Endothelial cell (in vitro differentiated cells): ENCODE data around the gene PLEKHG3. TPM values are rescaled to one million over a fixed set of nuclear protein-coding genes. Genes with fewer than 3 reads are reported as not detected.

Source experiments
- DNase-seq: peaks from one replicate; pipeline ENCODE4 v3.0.0; 2021; ENCODE audit warnings: low spot score
- H3K27ac Mint-ChIP-seq: one replicate; pipeline ENCODE4 v1.8.0; 2021; ENCODE audit warnings: mixed read lengths, inconsistent platforms; ENCODE audit not compliant: unreplicated experiment
- H3K27me3 Mint-ChIP-seq: one replicate; pipeline ENCODE4 v1.8.0; 2021; ENCODE audit warnings: mild to moderate bottlenecking, moderate library complexity, mixed read lengths, inconsistent platforms; ENCODE audit not compliant: unreplicated experiment
- H3K36me3 Mint-ChIP-seq: one replicate; pipeline ENCODE4 v1.8.0; 2021; ENCODE audit warnings: mild to moderate bottlenecking, low read depth, mixed read lengths, inconsistent platforms; ENCODE audit not compliant: unreplicated experiment
- H3K4me1 Mint-ChIP-seq: one replicate; pipeline ENCODE4 v1.8.0; 2021; ENCODE audit warnings: mild to moderate bottlenecking, mixed read lengths, inconsistent platforms; ENCODE audit not compliant: unreplicated experiment
- H3K4me3 Mint-ChIP-seq: one replicate; pipeline ENCODE4 v1.8.0; 2021; ENCODE audit warnings: mild to moderate bottlenecking, mixed read lengths, inconsistent platforms; ENCODE audit not compliant: unreplicated experiment
- H3K9me3 Mint-ChIP-seq: one replicate; pipeline ENCODE4 v1.8.0; 2021; ENCODE audit warnings: mixed read lengths, inconsistent platforms; ENCODE audit not compliant: unreplicated experiment
- total RNA-seq: library from RNA; stranded (reverse); fragmentation: NEBNext Ultra II Directional; extraction: Animal tissue kit (Norgen Biotek cat#: 25700); gene quantifications from one replicate; pipeline ENCODE4 v1.2.1, GENCODE V29; 2021; ENCODE audit not compliant: unreplicated experiment
- TF ChIP-seq, protein P1 (sequence below): fragments of 200-600 bp; sonication (generic); IDR thresholded peaks from one replicate; pipeline ENCODE4 v1.5.0; 2021; ENCODE audit warnings: antibody characterized with exemption; ENCODE audit not compliant: unreplicated experiment

The PLEKHG3 gene
- total RNA-seq, 1 donor from 2014 or later: 31.4 TPM

DNA sequence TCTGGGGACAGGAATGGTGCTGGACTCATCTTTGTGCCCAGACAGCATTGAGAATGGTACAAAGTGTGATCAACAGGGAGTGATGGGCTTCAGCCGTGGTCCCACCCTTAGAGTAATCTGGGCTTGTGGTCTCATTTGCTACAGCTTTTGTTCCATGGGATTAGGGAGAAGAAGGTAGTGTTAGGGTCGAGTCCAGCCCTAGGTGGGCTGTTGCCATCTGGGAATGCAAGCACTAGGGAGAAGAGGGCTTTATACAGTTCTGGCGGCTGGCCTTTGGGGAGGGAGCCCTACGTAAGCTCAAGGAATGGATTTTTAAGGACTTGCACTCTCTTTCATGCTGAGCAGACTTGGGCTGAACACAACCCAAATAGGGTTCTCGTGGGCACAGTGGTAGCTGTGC, 4.9 kb downstream of the PLEKHG3 start:
- Mint-ChIP-seq H3K36me3 (peaks cover 27% of the 10 kb centered on the region), H3K4me1 (peaks cover 46% of the 10 kb centered on the region), H3K27ac (peak overlapping the region; percentile 14), H3K9me3 (peaks cover under 1% of the 10 kb centered on the region), H3K4me3 (no peak overlapping the region), H3K27me3 (peaks cover 5% of the 10 kb centered on the region)
- TF ChIP-seq, protein P1, sequence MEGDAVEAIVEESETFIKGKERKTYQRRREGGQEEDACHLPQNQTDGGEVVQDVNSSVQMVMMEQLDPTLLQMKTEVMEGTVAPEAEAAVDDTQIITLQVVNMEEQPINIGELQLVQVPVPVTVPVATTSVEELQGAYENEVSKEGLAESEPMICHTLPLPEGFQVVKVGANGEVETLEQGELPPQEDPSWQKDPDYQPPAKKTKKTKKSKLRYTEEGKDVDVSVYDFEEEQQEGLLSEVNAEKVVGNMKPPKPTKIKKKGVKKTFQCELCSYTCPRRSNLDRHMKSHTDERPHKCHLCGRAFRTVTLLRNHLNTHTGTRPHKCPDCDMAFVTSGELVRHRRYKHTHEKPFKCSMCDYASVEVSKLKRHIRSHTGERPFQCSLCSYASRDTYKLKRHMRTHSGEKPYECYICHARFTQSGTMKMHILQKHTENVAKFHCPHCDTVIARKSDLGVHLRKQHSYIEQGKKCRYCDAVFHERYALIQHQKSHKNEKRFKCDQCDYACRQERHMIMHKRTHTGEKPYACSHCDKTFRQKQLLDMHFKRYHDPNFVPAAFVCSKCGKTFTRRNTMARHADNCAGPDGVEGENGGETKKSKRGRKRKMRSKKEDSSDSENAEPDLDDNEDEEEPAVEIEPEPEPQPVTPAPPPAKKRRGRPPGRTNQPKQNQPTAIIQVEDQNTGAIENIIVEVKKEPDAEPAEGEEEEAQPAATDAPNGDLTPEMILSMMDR: no peak
- no peak for DNase-seq

DNA sequence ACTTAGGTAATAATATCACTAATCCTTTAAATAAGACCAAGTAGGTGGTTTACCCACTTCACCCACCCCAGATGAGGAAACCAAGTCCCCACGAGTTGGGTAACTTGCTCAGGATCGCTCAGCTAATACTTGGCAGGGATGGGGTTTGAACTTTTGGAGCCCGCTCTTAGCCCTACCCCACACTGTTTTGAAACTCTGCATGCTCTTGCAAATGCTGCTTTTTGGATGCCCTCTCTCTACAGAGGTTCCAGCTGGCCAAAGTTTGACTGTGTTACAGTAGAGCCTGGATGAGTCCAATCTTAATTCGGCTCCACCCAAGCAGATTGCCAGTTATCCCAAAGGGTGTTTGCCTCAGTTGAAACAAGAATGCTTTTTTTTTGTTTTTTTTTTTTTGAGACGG, 6.8 kb downstream of the PLEKHG3 start:
- H3K36me3 Mint-ChIP-seq: peaks cover 23% of the 10 kb centered on the region
- H3K27me3 Mint-ChIP-seq: peaks cover 5% of the 10 kb centered on the region
- peaks cover 44% of the 10 kb centered on the region for H3K4me1 Mint-ChIP-seq
- peaks cover 4% of the 10 kb centered on the region for H3K9me3 Mint-ChIP-seq
- H3K27ac Mint-ChIP-seq: no peak overlapping the region
- H3K4me3 Mint-ChIP-seq: no peak overlapping the region
- DNase-seq: no peak
- TF ChIP-seq, protein P1: no peak

DNA sequence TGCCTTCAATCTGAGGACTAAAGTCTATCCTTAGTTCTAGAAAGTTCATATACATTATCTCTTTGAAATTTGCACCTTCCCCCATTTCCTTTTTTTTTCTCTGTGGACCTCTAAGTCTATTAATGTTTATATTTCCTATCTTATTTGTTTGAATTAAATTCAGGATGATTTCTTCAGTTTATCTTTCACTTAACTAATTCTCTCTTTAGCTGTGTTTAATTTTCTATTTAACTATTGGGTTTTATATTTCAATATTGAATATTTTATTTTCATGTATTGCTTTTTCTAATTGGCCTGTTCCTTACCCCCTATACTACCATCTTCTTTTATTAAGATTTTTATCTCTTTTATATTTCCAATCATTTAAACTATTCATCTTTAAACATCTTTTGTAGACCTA, 9.5 kb downstream of the PLEKHG3 start:
- no peak for DNase-seq
- Mint-ChIP-seq H3K36me3 (peaks cover 19% of the 10 kb centered on the region), H3K4me1 (peaks cover 43% of the 10 kb centered on the region), H3K27me3 (peaks cover 4% of the 10 kb centered on the region), H3K27ac (no peak overlapping the region), H3K4me3 (no peak overlapping the region), H3K9me3 (peaks cover 4% of the 10 kb centered on the region)
- TF ChIP-seq, protein P1: no peak

DNA sequence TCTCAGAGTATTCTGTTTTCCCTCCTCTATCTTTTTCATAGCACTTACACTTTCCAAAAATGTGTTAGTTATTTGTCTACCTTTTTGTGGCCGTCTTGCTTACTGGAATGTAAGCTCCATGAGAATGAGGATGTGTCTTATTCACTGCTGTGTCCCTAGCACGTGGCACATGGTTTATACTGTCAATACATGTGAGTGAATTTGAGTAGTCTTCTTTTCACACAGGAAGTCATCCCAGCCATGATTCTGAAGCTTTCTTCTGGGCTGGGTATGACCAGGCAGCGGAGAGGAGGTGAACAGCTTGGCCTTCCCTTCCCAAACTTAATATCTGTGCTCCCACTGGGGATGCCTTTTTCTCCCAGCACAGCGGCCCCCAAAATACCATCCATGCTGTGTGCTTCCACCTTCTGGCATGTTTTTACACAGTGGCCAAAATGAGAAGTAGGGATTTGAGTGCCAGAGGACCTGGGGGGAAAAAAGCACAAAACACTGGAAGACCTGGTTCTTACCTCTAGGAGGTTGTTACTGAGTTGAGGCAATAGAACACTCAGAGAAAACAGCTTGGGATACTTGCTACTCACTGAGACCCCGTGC, 10.3 kb downstream of the PLEKHG3 start:
- TF ChIP-seq, protein P1: no peak
- no peak for DNase-seq
- Mint-ChIP-seq H3K4me3 (no peak overlapping the region), H3K27me3 (peaks cover 7% of the 10 kb centered on the region), H3K9me3 (peaks cover 4% of the 10 kb centered on the region), H3K36me3 (peaks cover 19% of the 10 kb centered on the region), H3K27ac (no peak overlapping the region), H3K4me1 (peaks cover 37% of the 10 kb centered on the region)

DNA sequence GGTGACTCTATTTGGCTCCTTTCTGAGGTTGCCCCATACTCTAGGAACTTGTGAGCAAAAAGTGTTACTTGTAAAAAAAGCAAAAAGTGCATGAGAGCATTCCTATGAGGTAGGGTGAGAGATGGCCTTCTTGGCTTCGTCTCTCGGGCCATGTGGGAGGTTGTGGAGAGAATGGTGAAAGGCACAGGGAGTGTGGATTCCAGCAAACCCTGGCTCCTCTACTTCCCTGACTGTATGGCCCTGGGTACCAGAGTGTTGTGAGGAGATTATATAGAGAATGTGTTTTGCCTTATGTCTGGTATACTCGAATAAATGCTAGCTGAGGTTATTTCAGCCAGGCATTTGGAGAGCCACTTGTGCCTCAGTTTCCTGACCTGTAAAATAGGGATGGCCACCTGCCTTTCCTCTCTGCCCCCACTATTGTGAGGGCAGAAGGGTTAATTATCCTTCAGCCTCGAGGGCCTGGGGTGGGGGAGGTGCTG, 11.0 kb downstream of the PLEKHG3 start:
- H3K9me3 Mint-ChIP-seq: peaks cover 4% of the 10 kb centered on the region
- peaks cover 5% of the 10 kb centered on the region for H3K27me3 Mint-ChIP-seq
- peak overlapping the region; percentile 81 for H3K4me3 Mint-ChIP-seq
- no peak for DNase-seq
- peaks cover 23% of the 10 kb centered on the region for H3K36me3 Mint-ChIP-seq
- TF ChIP-seq, protein P1: no peak
- H3K27ac Mint-ChIP-seq: peak overlapping the region; percentile 81
- H3K4me1 Mint-ChIP-seq: peaks cover 38% of the 10 kb centered on the region
